Naive B cell (primary cell): Measurements from ENCODE around the gene ELMO1. TPM values are rescaled to one million over a fixed set of nuclear protein-coding genes. Genes with fewer than 3 reads are reported as not detected.

Source experiments
- ATAC-seq, 2 donors: fragments of 150-1000 bp; cut with Tn5 transposase; 2 replicates each; pipeline ENCODE4 v1.10.0; 2021; ENCODE audit warnings: low read depth in 2 of 2, mild to moderate bottlenecking in 2 of 2, moderate library complexity in 2 of 2
- DNase-seq: peaks from one replicate; pipeline ENCODE4 v3.0.0; 2022
- H3K27ac Mint-ChIP-seq, 6 donors: one replicate each; pipeline ENCODE4 v1.8.0; 2020 to 2022; ENCODE audit warnings: mild to moderate bottlenecking in 6 of 6, mixed read lengths in 6 of 6, moderate library complexity in 5 of 6, inconsistent platforms in 2 of 6
- H3K27me3 Mint-ChIP-seq, 3 donors: one replicate each; pipeline ENCODE4 v1.8.0; 2021 to 2022; ENCODE audit warnings: mixed read lengths in 3 of 3, mild to moderate bottlenecking in 1 of 3
- H3K36me3 Mint-ChIP-seq, 2 donors: one replicate each; pipeline ENCODE4 v1.8.0; 2020 to 2022; ENCODE audit warnings: mixed read lengths in 2 of 2, inconsistent platforms in 1 of 2, mild to moderate bottlenecking in 1 of 2
- H3K4me1 Mint-ChIP-seq, 3 donors: one replicate each; pipeline ENCODE4 v1.8.0; 2020 to 2022; ENCODE audit warnings: mixed read lengths in 3 of 3, inconsistent platforms in 1 of 3, mild to moderate bottlenecking in 1 of 3, moderate library complexity in 1 of 3
- H3K4me3 Mint-ChIP-seq, 8 donors: one replicate each; pipeline ENCODE4 v1.8.0; 2020 to 2022; ENCODE audit warnings: mild to moderate bottlenecking in 8 of 8, mixed read lengths in 8 of 8, moderate library complexity in 8 of 8, inconsistent platforms in 2 of 8
- H3K9me3 Mint-ChIP-seq, 7 donors: one replicate each; pipeline ENCODE4 v1.8.0; 2020 to 2022; ENCODE audit warnings: mixed read lengths in 7 of 7, mild to moderate bottlenecking in 5 of 7, inconsistent platforms in 2 of 7, moderate library complexity in 1 of 7
- polyA plus RNA-seq, 6 donors: library from polyadenylated mRNA; unstranded; fragments of 300-500 nt; fragmentation: Illumina TruSeq; gene quantifications; one replicate each; pipeline ENCODE4 v1.2.3, GENCODE V29; 2021; ENCODE audit warnings: low read depth in 6 of 6

ELMO1 gene
- polyA plus RNA-seq, 6 donors from 2014 or later: 42.8 to 69.9 (median 59.5) TPM

DNA sequence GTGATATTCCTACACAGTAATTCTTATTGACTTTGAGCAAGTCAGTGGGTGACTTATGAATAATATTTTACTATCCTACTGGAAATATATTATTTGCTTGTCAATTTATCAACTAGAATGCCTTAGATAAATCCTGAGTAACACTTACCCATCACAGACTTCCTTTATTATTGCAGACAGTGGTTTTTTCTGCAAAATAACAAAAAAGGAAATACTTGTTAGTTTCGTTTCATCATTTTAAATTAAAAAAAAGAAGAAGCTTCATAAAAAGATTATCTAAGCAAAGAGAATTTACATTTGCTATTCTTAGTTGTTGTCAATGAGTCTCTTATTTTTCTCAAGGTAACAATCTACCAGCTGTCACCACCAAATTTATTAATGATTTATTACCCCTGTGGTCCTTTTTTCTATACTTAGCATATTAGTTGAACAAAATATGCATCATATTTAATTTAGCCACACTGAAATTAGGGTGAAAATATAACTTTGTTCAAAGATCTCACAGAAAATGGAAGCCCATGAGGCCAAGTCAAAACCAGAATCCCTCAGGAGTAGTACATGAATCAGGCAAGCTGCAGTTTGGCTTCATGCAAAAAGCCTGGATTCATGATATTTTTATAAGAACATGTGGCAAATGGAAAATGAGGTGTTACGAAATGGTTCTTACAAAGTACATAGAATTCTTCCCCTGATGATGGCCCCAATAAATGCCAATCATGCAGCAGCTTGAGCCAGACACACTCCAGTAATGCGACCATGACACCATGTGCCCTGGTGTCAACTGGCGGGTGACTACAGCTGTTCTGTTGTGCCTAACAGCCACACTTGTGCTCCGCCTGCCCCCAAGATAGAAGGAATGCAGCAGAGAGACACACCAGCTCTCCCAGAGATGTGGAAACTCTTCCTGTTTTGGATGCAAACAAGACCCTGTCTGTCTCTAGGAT lies 132.6 kb downstream of the ELMO1 start:
- H3K4me3 Mint-ChIP-seq: peak overlapping the region in 7 of 8 donors; percentile 41 to 84 (median 71)
- peak overlapping the region; percentile 26 to 86 (median 80) for H3K27ac Mint-ChIP-seq
- H3K9me3 Mint-ChIP-seq: no peaks in the 10 kb centered on the region
- H3K36me3 Mint-ChIP-seq: peaks cover 5% of the 10 kb centered on the region in 2 donors
- ATAC-seq: peak; percentile 49 to 55
- peaks cover 29 to 55% (median 52%) of the 10 kb centered on the region in 3 donors for H3K4me1 Mint-ChIP-seq
- H3K27me3 Mint-ChIP-seq: no peaks in the 10 kb centered on the region
- peak; percentile 44 for DNase-seq

DNA sequence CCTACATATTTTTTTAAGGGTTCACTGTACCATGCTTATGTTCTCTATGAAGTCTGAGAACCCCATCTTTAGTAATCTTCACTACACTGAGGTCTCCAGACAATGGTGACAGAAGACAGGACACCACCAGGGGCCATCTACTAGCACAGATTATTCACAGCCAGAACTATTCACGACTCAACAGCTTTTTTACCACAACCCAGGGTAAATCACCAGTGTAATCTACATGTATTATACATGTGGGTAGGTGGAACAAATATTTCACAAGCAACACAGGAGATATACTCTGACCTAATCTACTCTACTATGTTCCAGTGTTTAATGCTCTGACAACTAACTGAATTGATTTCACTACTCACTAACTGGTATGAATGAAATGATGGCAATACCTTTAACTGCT lies 136.1 kb downstream of the ELMO1 start:
- ATAC-seq: no peak
- Mint-ChIP-seq H3K27me3 (no peaks in the 10 kb centered on the region), H3K27ac (peak overlapping the region in 5 of 6 donors; percentile 2 to 93 (median 47)), H3K9me3 (peaks cover 0 to 4% (median 0%) of the 10 kb centered on the region in 7 donors), H3K36me3 (peaks cover 15 to 21% of the 10 kb centered on the region in 2 donors), H3K4me3 (no peak overlapping the region), H3K4me1 (peaks cover 56 to 83% (median 80%) of the 10 kb centered on the region in 3 donors)
- DNase-seq: no peak

DNA sequence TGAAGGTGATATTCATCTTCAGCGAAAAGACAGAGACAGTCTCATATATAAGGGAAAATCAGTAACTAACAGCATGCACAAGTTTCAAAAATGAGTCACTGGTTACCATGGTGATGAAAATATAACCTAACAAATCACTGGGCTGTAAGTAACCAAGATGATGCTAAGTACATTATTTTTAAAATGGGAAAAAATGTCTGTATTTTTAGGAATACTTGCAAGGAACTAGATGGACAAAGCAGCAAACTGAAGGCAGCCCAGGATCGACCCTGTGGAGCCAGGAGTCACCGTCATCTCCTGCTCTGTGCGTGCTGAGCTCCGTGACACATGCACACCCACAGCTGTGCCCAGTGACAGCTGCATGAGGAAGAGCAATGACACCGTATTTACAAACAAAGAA lies 137.3 kb downstream of the ELMO1 start:
- Mint-ChIP-seq H3K4me3 (peak overlapping the region in 4 of 8 donors; percentile 54 to 75 (median 66)), H3K27ac (peak overlapping the region; percentile 92 to 98 (median 95)), H3K9me3 (peaks cover 0 to 4% (median 1%) of the 10 kb centered on the region in 7 donors), H3K4me1 (peaks cover 52 to 79% (median 79%) of the 10 kb centered on the region in 3 donors), H3K27me3 (no peaks in the 10 kb centered on the region), H3K36me3 (peaks cover 25 to 28% of the 10 kb centered on the region in 2 donors)
- DNase-seq (peak; percentile 40), ATAC-seq (peak; percentile 52 to 64)

DNA sequence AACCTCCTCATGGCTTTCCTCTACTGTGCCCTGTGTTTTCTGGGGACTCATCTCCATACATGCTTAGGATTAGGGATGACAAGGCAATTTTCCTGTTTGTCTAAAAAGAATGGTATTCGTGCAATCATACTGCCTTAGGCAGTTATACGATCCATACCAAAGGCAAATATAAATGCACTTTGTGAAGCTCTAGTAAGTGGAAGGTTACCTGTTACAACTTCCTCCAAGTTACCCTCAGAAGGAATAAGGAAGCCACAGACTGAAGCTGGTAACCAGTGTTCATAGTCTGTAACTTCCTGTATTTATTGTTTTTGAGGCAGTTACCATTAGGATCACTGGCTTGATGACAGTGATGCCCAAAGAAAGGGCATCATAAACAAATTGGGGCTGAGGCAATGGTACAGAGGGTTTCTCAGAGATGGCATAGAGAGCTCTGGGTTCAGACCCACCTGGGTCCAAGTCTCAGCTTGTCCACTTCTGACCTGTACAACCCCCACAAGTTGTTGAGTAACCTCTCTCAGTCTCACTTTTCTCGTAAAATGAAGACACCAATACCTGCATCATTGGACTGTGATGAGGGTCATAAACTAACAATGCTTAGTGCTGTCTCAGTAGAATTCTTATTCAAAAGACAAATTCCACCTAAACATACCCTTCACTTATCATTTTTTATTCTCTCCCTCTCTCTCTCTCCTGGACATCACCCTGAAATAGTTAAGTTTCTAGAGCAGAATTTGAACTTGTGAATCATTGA lies 138.2 kb downstream of the ELMO1 start:
- DNase-seq (peak; percentile 58), ATAC-seq (peak; percentile 89 to 94)
- H3K4me3 Mint-ChIP-seq: peak overlapping the region in 6 of 8 donors; percentile 45 to 82 (median 72)
- peak overlapping the region; percentile 92 to 98 (median 95) for H3K27ac Mint-ChIP-seq
- no peaks in the 10 kb centered on the region for H3K27me3 Mint-ChIP-seq
- peaks cover 28 to 33% of the 10 kb centered on the region in 2 donors for H3K36me3 Mint-ChIP-seq
- H3K9me3 Mint-ChIP-seq: peaks cover 0 to 4% (median 1%) of the 10 kb centered on the region in 7 donors
- peaks cover 46 to 76% (median 71%) of the 10 kb centered on the region in 3 donors for H3K4me1 Mint-ChIP-seq

DNA sequence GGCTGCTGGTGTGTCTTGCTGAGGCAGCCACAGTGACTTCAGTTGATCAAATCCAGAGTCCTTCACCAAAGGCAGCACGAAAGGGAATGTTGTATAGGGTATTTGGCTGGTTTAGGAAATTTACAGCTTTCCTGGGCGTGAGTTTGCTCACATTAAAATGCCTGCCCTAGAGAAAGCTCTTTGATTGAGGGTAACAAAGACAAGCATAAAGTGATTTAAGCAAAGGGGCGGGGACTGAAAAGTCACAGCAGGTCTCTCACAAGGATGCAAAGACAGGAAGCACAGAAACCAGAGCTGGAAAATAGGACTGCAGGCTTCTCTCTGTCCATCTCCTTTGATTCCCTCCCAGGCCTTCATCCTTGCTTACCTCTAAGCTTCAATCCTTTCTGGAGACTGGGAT lies 139.2 kb downstream of the ELMO1 start:
- peaks cover 0 to 4% (median 1%) of the 10 kb centered on the region in 7 donors for H3K9me3 Mint-ChIP-seq
- peaks cover 43 to 73% (median 60%) of the 10 kb centered on the region in 3 donors for H3K4me1 Mint-ChIP-seq
- H3K27ac Mint-ChIP-seq: peak overlapping the region in 4 of 6 donors; percentile 9 to 93 (median 64)
- DNase-seq (no peak), ATAC-seq (no peak)
- H3K36me3 Mint-ChIP-seq: peaks cover 28 to 34% of the 10 kb centered on the region in 2 donors
- H3K4me3 Mint-ChIP-seq: peak overlapping the region in 1 of 8 donors; percentile 45
- no peaks in the 10 kb centered on the region for H3K27me3 Mint-ChIP-seq

DNA sequence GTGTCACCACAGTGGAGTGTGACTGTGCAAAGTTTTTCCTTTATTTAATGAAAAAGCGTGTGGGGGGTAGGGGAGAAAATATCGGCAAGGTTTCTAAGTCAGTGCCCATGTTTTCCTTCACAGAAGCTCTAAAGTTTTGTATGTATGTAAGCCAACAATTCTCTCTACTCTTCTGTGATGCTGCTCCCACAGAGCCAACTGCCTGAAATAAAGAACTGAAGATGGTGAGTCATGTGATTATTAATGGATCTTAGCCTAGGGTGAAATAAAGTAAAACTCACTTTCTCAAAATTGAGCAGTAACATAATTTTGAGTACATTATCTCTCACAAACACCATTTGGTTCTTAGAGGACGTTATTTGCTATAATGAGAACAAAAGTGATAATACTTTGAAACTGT lies 143.7 kb downstream of the ELMO1 start:
- Mint-ChIP-seq H3K36me3 (peaks cover 40 to 51% of the 10 kb centered on the region in 2 donors), H3K9me3 (peaks cover 0 to 4% (median 1%) of the 10 kb centered on the region in 7 donors), H3K27me3 (no peaks in the 10 kb centered on the region), H3K4me1 (peaks cover 20 to 43% (median 29%) of the 10 kb centered on the region in 3 donors), H3K4me3 (no peak overlapping the region), H3K27ac (no peak overlapping the region)
- DNase-seq: no peak
- no peak for ATAC-seq

DNA sequence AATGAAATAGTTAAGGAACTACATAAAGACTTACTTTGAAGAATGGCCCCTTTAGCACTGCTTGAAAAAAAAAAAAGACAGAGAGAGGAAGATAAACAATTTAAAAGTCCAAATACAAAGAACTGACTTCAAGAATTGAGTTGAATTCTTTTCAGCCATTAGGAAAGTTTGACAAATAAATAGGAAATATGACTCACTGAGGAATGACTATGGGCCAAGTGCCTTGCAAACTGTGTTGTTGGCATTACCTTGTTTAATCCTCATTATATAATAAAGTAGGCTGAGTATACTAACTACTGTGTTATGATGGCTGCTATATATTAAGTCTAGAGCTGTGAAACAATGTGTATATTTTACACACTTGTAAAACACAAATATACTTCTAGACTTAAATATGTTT lies 151.1 kb downstream of the ELMO1 start:
- ATAC-seq (no peak), DNase-seq (no peak)
- peaks cover 4 to 11% (median 5%) of the 10 kb centered on the region in 3 donors for H3K4me1 Mint-ChIP-seq
- H3K4me3 Mint-ChIP-seq: no peak overlapping the region
- H3K27me3 Mint-ChIP-seq: no peaks in the 10 kb centered on the region
- peaks cover 8% of the 10 kb centered on the region in 2 donors for H3K36me3 Mint-ChIP-seq
- H3K27ac Mint-ChIP-seq: no peak overlapping the region
- H3K9me3 Mint-ChIP-seq: peaks cover 0 to 2% (median 0%) of the 10 kb centered on the region in 7 donors

DNA sequence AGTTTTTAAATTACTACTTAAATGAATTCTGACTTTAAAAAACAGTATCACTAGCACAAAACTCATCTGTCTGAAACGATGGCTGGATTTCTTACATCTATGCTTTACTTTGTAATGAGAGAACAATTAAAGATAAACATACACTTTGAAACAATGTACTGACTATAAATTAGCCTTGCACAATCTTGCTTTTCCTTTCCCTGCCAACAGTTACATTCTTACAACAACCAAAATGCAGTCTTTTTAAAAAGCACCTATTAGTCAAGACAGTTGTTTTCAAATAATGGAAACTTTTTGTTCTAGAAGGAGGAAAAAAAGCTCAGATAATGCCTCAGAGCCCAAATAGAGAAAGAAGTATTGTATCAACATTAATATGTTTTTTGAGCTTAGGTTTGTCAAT lies 153.3 kb downstream of the ELMO1 start:
- ATAC-seq (no peak), DNase-seq (no peak)
- Mint-ChIP-seq H3K36me3 (no peaks in the 10 kb centered on the region), H3K9me3 (peaks cover 0 to 2% (median 0%) of the 10 kb centered on the region in 7 donors), H3K27me3 (no peaks in the 10 kb centered on the region), H3K27ac (peak overlapping the region in 1 of 6 donors; percentile 66), H3K4me1 (peaks cover 9 to 13% (median 11%) of the 10 kb centered on the region in 3 donors), H3K4me3 (no peak overlapping the region)

DNA sequence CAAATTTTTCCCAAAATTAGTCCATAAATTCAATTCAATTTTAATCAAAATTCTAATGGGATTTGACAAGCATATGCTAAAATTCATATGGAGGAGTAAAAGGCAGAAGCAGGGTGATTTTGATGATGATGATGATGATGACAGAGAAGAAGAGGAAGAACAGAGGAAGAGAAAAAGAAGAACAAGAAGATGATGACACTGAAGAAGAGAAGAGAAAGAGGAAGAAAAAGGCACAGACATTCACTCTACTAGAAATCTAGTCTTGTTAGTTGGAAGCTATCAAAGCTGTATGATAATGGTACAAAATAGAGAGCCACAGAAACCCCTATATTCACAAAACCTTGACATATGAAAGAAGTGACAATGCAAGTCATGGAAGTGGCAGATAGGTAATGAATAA lies 157.9 kb downstream of the ELMO1 start:
- H3K4me1 Mint-ChIP-seq: peaks cover 30 to 45% (median 42%) of the 10 kb centered on the region in 3 donors
- no peak overlapping the region for H3K4me3 Mint-ChIP-seq
- peaks cover 0 to 6% of the 10 kb centered on the region in 2 donors for H3K36me3 Mint-ChIP-seq
- H3K27me3 Mint-ChIP-seq: no peaks in the 10 kb centered on the region
- H3K27ac Mint-ChIP-seq: peak overlapping the region in 2 of 6 donors; percentile 7 to 50
- DNase-seq (no peak), ATAC-seq (no peak)
- no peaks in the 10 kb centered on the region for H3K9me3 Mint-ChIP-seq

DNA sequence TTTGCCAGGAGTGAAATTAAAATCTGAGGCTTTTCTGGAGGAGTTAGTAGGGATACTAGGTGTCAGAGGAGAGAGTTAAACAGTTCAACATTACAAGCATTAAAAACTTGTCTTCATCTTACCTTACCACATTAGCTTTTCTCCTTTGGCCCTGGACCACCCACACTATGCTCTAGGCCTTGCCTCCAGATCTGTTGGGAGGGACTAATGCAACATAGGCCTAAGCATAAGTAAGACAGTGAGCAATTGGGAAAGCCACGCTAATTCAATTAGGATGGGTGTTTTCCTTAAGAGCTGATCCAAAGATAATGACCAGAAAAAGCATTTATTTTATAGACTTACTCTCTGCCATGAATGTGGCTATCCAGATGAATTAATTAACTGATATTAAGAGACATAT lies 158.9 kb downstream of the ELMO1 start:
- peak overlapping the region in 1 of 8 donors; percentile 15 for H3K4me3 Mint-ChIP-seq
- H3K36me3 Mint-ChIP-seq: peaks cover 0 to 6% of the 10 kb centered on the region in 2 donors
- ATAC-seq (no peak), DNase-seq (no peak)
- no peaks in the 10 kb centered on the region for H3K9me3 Mint-ChIP-seq
- no peaks in the 10 kb centered on the region for H3K27me3 Mint-ChIP-seq
- H3K4me1 Mint-ChIP-seq: peaks cover 36 to 54% (median 50%) of the 10 kb centered on the region in 3 donors
- peak overlapping the region in 2 of 6 donors; percentile 34 to 44 for H3K27ac Mint-ChIP-seq

DNA sequence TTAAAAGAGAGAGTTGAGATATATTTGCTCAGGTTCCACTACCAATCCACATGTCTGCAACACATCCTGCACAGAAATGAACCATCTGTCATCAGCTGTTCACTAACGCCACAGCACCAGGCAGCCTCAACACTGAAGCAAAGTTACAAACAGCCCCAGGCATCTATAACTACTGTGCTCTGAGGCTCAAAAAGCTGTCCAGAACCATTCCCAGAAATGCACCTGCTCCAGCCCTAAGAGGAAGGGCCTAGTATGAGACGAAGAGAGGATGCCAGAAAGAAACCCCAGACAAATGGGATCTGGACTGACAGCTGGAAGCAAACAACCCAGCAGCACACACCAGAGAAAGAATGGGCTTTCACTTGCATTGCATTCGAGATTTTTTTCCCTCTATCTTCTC lies 159.3 kb downstream of the ELMO1 start:
- Mint-ChIP-seq H3K4me3 (no peak overlapping the region), H3K27ac (peak overlapping the region in 2 of 6 donors; percentile 23 to 34)
- no peak for ATAC-seq

DNA sequence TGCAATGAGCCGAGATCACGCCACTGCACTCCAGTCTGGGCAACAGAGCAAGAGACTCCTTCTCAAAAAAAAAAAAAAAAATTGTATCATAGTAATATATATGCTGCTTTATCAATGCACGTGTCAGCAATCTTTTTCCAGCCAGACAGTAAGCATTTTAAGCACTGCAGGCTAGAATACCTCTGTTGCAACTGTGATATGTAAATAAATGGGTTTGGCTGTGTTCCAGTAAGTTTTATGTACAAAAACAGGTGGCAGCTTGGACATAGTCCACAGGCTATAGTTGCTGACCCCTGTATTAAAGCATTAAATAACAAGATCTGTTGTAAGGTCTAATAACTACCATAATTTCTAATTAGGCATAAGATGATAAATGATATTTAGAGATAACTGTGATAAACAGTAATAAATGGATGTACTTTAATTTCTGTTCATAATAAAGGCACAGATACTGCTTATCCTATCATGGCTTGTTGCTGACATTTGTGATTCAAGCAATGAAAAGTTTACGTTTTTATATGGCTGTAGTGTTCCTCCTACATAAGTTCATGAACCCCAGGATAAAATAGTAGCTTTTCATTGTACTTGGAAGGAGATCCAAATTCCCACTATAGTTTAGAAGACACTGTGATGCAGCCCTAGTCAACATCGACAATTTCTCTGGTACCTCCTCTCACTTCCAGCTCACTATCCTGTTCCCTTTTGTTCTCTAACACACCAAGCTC lies 161.4 kb downstream of the ELMO1 start:
- no peaks in the 10 kb centered on the region for H3K9me3 Mint-ChIP-seq
- H3K4me1 Mint-ChIP-seq: peaks cover 41 to 66% (median 60%) of the 10 kb centered on the region in 3 donors
- H3K36me3 Mint-ChIP-seq: peaks cover 0 to 6% of the 10 kb centered on the region in 2 donors
- H3K4me3 Mint-ChIP-seq: no peak overlapping the region
- DNase-seq (no peak), ATAC-seq (peak in 1 of 2 donors; percentile 40)
- no peaks in the 10 kb centered on the region for H3K27me3 Mint-ChIP-seq
- peak overlapping the region in 2 of 6 donors; percentile 42 to 73 for H3K27ac Mint-ChIP-seq

More for the DNA sequence above, 159.3 kb downstream of the ELMO1 start:
- peaks cover 0 to 6% of the 10 kb centered on the region in 2 donors for H3K36me3 Mint-ChIP-seq
- no peak for DNase-seq
- H3K4me1 Mint-ChIP-seq: peaks cover 38 to 58% (median 53%) of the 10 kb centered on the region in 3 donors
- H3K27me3 Mint-ChIP-seq: no peaks in the 10 kb centered on the region
- H3K9me3 Mint-ChIP-seq: no peaks in the 10 kb centered on the region
